COLO668 (cell line): ENCODE measurements around the gene GPR183.
"Not testable (repeated sequence)": the region's sequence is repeated elsewhere in the genome, so short reads cannot be mapped to it uniquely, and the experiment has no call there.

Source experiments
- DNase-seq: peaks from one replicate; lab custom pipeline; 2025; ENCODE audit not compliant: unreplicated experiment; lab: John Stamatoyannopoulos, UW

The GPR183 gene

GRCh38 chr13:99250982-99251825 lies 56.0 kb downstream of the GPR183 start:
- no peak for DNase-seq

GRCh38 chr13:99249606-99250005 lies 57.6 kb downstream of the GPR183 start:
- DNase-seq = not testable (repeated sequence)

- DNase-seq = not testable (repeated sequence)
Measured at GRCh38 chr13:99249178-99249577, 58.0 kb downstream of the GPR183 start.

- DNase-seq = no peak
Measured at GRCh38 chr13:99246100-99246499, 61.1 kb downstream of the GPR183 start.
